IPS DF 6.9 (cell line): Measurements from ENCODE around the gene GRK5.

Source experiments
- DNase-seq: peaks from one replicate; pipeline ENCODE4 v3.0.0-alpha.2; 2013; ENCODE audit warnings: low read depth, low spot score
- H3K27ac ChIP-seq: one replicate; pipeline ENCODE4 v1.5.1; 2013; ENCODE audit warnings: low read length, control low read depth
- H3K27me3 ChIP-seq: 2 replicates; pipeline ENCODE4 v1.6.1; 2013; ENCODE audit warnings: mild to moderate bottlenecking, low read length; ENCODE audit not compliant: control insufficient read depth, insufficient read depth
- H3K36me3 ChIP-seq: 2 replicates; pipeline ENCODE4 v1.6.1; 2013; ENCODE audit warnings: low read length; ENCODE audit not compliant: control insufficient read depth, insufficient read depth
- H3K4me1 ChIP-seq: 2 replicates; pipeline ENCODE4 v1.6.1; 2013; ENCODE audit warnings: low read length; ENCODE audit not compliant: control insufficient read depth, insufficient read depth
- H3K4me3 ChIP-seq: 2 replicates; pipeline ENCODE4 v1.5.1; 2013; ENCODE audit warnings: mild to moderate bottlenecking, low read length
- H3K9me3 ChIP-seq: 2 replicates; pipeline ENCODE4 v1.6.1; 2013; ENCODE audit warnings: low read length, inconsistent platforms; ENCODE audit not compliant: control insufficient read depth, insufficient read depth
- WGBS: extraction: QIAGEN DNeasy Blood & Tissue Kit; methylation state at CpG from one replicate; pipeline ENCODE4 v1.1.7; 2013; ENCODE audit warnings: mixed read lengths, missing lambda C conversion rate; ENCODE audit not compliant: insufficient read length, insufficient coverage; 5-methylcytosine and 5-hydroxymethylcytosine counted together

The GRK5 gene

GRCh38 chr10:119495545-119495944, 288.2 kb downstream of the GRK5 start:
- WGBS, result no CpG with 5 or more reads among the region's 3 CpGs
- no peak overlapping the region for H3K27ac ChIP-seq

GRCh38 chr10:119496273-119496672, 288.9 kb downstream of the GRK5 start:
- no peaks in the 10 kb centered on the region for H3K27me3 ChIP-seq
- no peak overlapping the region for H3K4me3 ChIP-seq
- no peaks in the 10 kb centered on the region for H3K9me3 ChIP-seq
- DNase-seq, result no peak
- no peak overlapping the region for H3K27ac ChIP-seq
- H3K4me1 ChIP-seq, result no peaks in the 10 kb centered on the region; the same call in 1 of the 2 replicates
- no peaks in the 10 kb centered on the region for H3K36me3 ChIP-seq
- WGBS, result no CpG with 5 or more reads among the region's 7 CpGs

More at GRCh38 chr10:119495545-119495944, 288.2 kb downstream of the GRK5 start:
- DNase-seq, result no peak
- Histone ChIP-seq H3K27me3 (no peaks in the 10 kb centered on the region), H3K9me3 (no peaks in the 10 kb centered on the region), H3K4me3 (no peak overlapping the region), H3K4me1 (no peaks in the 10 kb centered on the region; the same call in 1 of the 2 replicates), H3K36me3 (no peaks in the 10 kb centered on the region)

GRCh38 chr10:119497243-119497642, 289.9 kb downstream of the GRK5 start:
- Histone ChIP-seq H3K27me3 (no peaks in the 10 kb centered on the region), H3K4me3 (no peak overlapping the region), H3K9me3 (no peaks in the 10 kb centered on the region), H3K4me1 (peaks cover under 1% of the 10 kb centered on the region; the same call in 1 of the 2 replicates), H3K36me3 (no peaks in the 10 kb centered on the region), H3K27ac (no peak overlapping the region)
- DNase-seq, result no peak
- no CpG with 5 or more reads among the region's 9 CpGs for WGBS

- WGBS, result no CpG with 5 or more reads among the region's 11 CpGs
- Histone ChIP-seq H3K27me3 (no peaks in the 10 kb centered on the region), H3K36me3 (no peaks in the 10 kb centered on the region), H3K9me3 (no peaks in the 10 kb centered on the region), H3K27ac (no peak overlapping the region), H3K4me3 (no peak overlapping the region), H3K4me1 (peaks cover 1% of the 10 kb centered on the region; the same call in 1 of the 2 replicates)
- no peak for DNase-seq
Measured at GRCh38 chr10:119498889-119499676, 291.7 kb downstream of the GRK5 start.

DNA sequence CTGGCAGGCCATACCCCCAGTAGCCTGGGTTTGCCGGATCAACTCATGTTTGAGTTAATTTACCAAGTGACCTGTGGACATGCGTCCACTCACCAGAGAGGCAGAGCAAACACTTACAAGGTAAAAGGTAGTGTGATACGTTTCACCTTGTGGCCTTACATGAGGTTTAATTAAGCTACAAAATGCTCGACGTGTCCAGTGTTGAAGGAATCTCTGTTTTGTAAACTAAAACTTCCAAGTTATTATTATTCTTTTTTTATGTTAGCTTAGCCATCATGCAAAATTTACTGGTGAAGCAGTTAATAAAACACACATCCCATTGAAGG, 292.3 kb downstream of the GRK5 start:
- DNase-seq, result no peak
- Histone ChIP-seq H3K9me3 (no peaks in the 10 kb centered on the region), H3K27me3 (no peaks in the 10 kb centered on the region), H3K4me3 (no peak overlapping the region), H3K36me3 (no peaks in the 10 kb centered on the region), H3K4me1 (peaks cover 1% of the 10 kb centered on the region; the same call in 1 of the 2 replicates), H3K27ac (no peak overlapping the region)
- no CpG with 5 or more reads among the region's 5 CpGs for WGBS

- H3K4me3 ChIP-seq, result no peak overlapping the region
- no peaks in the 10 kb centered on the region for H3K36me3 ChIP-seq
- H3K27ac ChIP-seq, result no peak overlapping the region
- H3K9me3 ChIP-seq, result no peaks in the 10 kb centered on the region
- no CpG with 5 or more reads among the region's 8 CpGs for WGBS
- peaks cover 1% of the 10 kb centered on the region; the same call in 1 of the 2 replicates for H3K4me1 ChIP-seq
- DNase-seq, result no peak
- H3K27me3 ChIP-seq, result no peaks in the 10 kb centered on the region
Measured at GRCh38 chr10:119500123-119500795, 292.9 kb downstream of the GRK5 start.

DNA sequence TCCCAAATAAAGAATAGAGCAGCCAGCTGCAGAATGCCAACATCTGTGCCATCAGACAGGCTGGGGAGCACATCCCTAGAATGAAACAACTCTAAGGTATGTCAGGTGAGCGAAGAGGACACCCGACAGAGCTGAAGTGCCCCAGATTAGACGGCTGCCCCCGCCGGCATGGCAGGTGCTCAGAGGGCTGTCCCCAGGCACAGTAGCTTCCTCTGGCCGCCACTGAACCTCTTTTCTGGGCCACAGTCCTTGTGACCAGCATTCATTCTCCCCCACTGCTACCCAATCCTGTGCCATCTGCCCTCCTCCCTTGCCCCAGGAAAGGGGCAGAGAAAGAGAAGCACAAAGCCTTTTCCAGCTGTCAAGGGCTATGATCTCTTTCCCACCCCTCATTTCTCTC, 293.4 kb downstream of the GRK5 start:
- H3K4me3 ChIP-seq, result no peak overlapping the region
- no peaks in the 10 kb centered on the region for H3K9me3 ChIP-seq
- no CpG with 5 or more reads among the region's 6 CpGs for WGBS
- no peaks in the 10 kb centered on the region for H3K36me3 ChIP-seq
- no peak for DNase-seq
- no peak overlapping the region for H3K27ac ChIP-seq
- no peaks in the 10 kb centered on the region for H3K27me3 ChIP-seq
- H3K4me1 ChIP-seq, result peaks cover 1% of the 10 kb centered on the region; the same call in 1 of the 2 replicates

DNA sequence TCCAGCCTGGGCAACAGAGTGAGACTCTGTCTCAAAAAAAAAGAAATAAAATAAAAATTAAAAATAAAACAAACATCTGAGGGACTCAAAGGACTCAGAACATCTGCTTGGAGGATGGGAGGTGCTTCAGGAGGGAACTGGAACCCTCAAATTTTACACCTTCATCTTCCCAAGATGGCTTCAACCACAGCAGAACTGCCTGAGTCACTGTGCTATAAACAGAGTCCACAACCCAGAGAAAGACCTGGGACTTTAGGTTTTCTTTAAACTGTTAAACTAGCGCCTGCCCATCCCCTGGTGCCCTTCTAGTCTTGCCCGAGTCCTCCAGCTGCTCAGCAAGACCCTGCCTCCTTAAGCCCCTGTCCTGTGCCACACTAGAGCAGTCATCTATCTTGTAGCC, 294.3 kb downstream of the GRK5 start:
- Histone ChIP-seq H3K4me3 (no peak overlapping the region), H3K9me3 (no peaks in the 10 kb centered on the region)
- DNase-seq, result no peak

DNA sequence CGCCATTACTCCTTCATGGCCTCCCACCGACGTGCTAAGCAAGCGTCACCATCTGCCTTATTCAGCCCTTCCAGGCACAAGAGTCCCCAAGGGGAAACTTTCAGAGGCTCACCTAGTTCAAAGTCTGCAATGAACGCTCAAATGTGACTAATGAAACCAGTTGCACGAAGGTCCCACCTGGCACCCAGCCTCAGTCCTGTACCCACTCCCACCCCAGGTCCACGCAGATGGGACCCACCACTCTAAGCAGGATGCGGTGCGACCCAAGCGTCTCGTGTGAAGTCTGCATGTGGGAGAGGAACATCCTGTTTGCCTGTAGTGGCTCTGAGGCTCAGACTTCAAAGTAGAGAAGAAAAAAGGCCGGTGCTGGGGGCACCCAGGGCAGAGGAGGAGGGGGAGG, 294.8 kb downstream of the GRK5 start:
- DNase-seq, result no peak
- Histone ChIP-seq H3K4me3 (no peak overlapping the region), H3K4me1 (0 out of 2 replicates have a peak, but pooled peaks cover 1% of the 10 kb centered on the region), H3K27ac (no peak overlapping the region), H3K9me3 (no peaks in the 10 kb centered on the region), H3K36me3 (no peaks in the 10 kb centered on the region), H3K27me3 (no peaks in the 10 kb centered on the region)
- no CpG with 5 or more reads among the region's 12 CpGs for WGBS

More for the DNA sequence above, 294.3 kb downstream of the GRK5 start:
- Histone ChIP-seq H3K36me3 (no peaks in the 10 kb centered on the region), H3K27me3 (no peaks in the 10 kb centered on the region), H3K4me1 (0 out of 2 replicates have a peak, but pooled peaks cover 1% of the 10 kb centered on the region), H3K27ac (no peak overlapping the region)
- WGBS, result no CpG with 5 or more reads among the region's 2 CpGs

DNA sequence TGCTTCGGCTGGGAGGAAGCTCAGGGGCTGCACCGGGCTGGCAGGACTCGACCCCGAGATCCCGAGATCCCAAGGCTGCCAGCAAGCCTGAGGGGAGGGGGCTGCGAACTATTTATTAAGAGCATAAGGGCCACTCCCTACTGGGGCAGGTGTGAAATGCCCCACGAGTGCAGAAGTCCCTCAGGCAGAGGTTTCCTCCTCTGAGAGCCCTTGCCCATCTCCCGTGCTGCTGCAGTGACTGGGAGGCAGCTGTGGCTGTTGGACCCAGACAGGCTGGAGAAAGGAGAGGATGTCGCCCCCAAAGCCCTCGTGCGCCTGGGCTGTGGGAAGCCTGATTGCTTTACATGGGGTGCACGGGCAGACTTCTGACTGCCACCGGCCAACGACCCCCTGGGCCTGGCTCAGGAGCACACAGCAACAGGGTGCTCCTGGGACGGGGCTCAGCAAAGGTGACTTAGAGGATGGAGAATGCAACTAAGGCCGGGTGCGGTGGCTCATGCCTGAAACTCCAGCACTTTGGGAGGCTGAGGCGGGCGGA, 295.3 kb downstream of the GRK5 start:
- no peaks in the 10 kb centered on the region for H3K27me3 ChIP-seq
- no peak for DNase-seq
- H3K36me3 ChIP-seq, result no peaks in the 10 kb centered on the region
- no peaks in the 10 kb centered on the region for H3K9me3 ChIP-seq
- no peak overlapping the region for H3K27ac ChIP-seq
- no peak overlapping the region for H3K4me3 ChIP-seq
- H3K4me1 ChIP-seq, result 0 out of 2 replicates have a peak, but pooled peaks cover 1% of the 10 kb centered on the region
- WGBS, result no CpG with 5 or more reads among the region's 19 CpGs
